ENCODE data around the gene ARHGAP23. TPM values are rescaled to one million over a fixed set of nuclear protein-coding genes. Genes with fewer than 3 reads are reported as not detected.

ARHGAP23 gene
- total and polyA plus RNA-seq, 10 of the 15 experiments (the other 5 are each of a cell fraction or from before 2014, with no cell fraction given) = 0.23 to 5.8 (median 2.1) TPM

DNA sequence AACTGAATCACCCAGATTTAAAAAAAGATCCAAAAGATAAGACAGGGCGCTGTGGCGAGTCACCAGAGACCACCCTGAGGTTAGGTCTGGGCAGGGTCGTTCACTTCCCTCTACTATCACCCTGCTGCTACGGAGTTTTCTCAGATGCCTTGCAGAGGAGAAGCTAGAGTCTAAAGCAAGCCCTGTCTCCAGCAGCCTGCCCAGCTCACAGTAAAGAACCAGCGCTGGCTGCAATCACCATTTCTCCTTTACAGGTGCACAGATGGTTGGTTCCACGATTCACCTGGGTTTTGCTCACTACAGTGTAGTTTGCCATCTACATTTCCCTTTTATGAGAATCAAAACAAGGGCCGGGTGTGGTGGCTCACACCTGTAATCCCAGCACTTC lies 106.2 kb downstream of the ARHGAP23 start:
- TF ChIP-seq KLF5 (IDR thresholded peaks at IDR 0.05; ENCODE audit: partially characterized antibody) = no peak
- TF ChIP-seq, protein P1, sequence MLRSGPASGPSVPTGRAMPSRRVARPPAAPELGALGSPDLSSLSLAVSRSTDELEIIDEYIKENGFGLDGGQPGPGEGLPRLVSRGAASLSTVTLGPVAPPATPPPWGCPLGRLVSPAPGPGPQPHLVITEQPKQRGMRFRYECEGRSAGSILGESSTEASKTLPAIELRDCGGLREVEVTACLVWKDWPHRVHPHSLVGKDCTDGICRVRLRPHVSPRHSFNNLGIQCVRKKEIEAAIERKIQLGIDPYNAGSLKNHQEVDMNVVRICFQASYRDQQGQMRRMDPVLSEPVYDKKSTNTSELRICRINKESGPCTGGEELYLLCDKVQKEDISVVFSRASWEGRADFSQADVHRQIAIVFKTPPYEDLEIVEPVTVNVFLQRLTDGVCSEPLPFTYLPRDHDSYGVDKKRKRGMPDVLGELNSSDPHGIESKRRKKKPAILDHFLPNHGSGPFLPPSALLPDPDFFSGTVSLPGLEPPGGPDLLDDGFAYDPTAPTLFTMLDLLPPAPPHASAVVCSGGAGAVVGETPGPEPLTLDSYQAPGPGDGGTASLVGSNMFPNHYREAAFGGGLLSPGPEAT (IDR thresholded peaks at IDR 0.05; ENCODE audit: low read depth) = no peak
- TF ChIP-seq TCF3 (IDR thresholded peaks at IDR 0.05; ENCODE audit: borderline replicate concordance, insufficient read depth, low read depth, low read length) = no peak
- TF ChIP-seq, protein P2, sequence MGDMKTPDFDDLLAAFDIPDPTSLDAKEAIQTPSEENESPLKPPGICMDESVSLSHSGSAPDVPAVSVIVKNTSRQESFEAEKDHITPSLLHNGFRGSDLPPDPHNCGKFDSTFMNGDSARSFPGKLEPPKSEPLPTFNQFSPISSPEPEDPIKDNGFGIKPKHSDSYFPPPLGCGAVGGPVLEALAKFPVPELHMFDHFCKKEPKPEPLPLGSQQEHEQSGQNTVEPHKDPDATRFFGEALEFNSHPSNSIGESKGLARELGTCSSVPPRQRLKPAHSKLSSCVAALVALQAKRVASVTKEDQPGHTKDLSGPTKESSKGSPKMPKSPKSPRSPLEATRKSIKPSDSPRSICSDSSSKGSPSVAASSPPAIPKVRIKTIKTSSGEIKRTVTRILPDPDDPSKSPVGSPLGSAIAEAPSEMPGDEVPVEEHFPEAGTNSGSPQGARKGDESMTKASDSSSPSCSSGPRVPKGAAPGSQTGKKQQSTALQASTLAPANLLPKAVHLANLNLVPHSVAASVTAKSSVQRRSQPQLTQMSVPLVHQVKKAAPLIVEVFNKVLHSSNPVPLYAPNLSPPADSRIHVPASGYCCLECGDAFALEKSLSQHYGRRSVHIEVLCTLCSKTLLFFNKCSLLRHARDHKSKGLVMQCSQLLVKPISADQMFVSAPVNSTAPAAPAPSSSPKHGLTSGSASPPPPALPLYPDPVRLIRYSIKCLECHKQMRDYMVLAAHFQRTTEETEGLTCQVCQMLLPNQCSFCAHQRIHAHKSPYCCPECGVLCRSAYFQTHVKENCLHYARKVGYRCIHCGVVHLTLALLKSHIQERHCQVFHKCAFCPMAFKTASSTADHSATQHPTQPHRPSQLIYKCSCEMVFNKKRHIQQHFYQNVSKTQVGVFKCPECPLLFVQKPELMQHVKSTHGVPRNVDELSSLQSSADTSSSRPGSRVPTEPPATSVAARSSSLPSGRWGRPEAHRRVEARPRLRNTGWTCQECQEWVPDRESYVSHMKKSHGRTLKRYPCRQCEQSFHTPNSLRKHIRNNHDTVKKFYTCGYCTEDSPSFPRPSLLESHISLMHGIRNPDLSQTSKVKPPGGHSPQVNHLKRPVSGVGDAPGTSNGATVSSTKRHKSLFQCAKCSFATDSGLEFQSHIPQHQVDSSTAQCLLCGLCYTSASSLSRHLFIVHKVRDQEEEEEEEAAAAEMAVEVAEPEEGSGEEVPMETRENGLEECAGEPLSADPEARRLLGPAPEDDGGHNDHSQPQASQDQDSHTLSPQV (IDR thresholded peaks at IDR 0.05) = no peak
- no peak for TF ChIP-seq ZBTB4 (CRISPR knock-in tag; IDR thresholded peaks at IDR 0.05)
- no peak for TF ChIP-seq PAX8 (IDR thresholded peaks at IDR 0.05)
- TF ChIP-seq YY1 (IDR thresholded peaks at IDR 0.05; ENCODE audit: low read depth, low read length) = no peak
- TF ChIP-seq TBL1XR1 (IDR thresholded peaks at IDR 0.05; ENCODE audit: low read depth, low read length) = no peak
- TF ChIP-seq ZNF24 (IDR thresholded peaks at IDR 0.05) = no peak
- TF ChIP-seq JUNB (IDR thresholded peaks at IDR 0.05) = no peak
- TF ChIP-seq CHD4 (IDR thresholded peaks at IDR 0.05) = no peak
- no peak for TF ChIP-seq HDAC6 (IDR thresholded peaks at IDR 0.05; ENCODE audit: unreplicated experiment)
- TF ChIP-seq TCF7 (IDR thresholded peaks at IDR 0.05; ENCODE audit: borderline replicate concordance) = no peak
- TF ChIP-seq CBX3 (IDR thresholded peaks at IDR 0.05; ENCODE audit: borderline replicate concordance, low read depth) = no peak
- TF ChIP-seq NR2C1 (IDR thresholded peaks at IDR 0.05) = no peak
- no peak for TF ChIP-seq FOS (IDR thresholded peaks at IDR 0.05; ENCODE audit: borderline replicate concordance, extremely low read depth, insufficient read length)

More for the DNA sequence above, 106.2 kb downstream of the ARHGAP23 start:
- H4K20me1 ChIP-seq (ENCODE audit: control insufficient read depth, insufficient read depth) = no peaks in the 10 kb centered on the region
- intact Hi-C loops (cut with micrococcal nuclease; ENCODE audit: unreplicated experiment) = no loop called here
- ChIA-PET SMC1A (ENCODE audit: uncharacterized antibody, unreplicated experiment) (no interaction called here), POLR2A (interaction anchor here (0.7 kb wide), 1 partner anchor 39 kb away, joined by 3 read pairs; no protein-coding TSS in a partner anchor), CTCF (interaction anchor here (0.7 kb wide), 1 partner anchor 201 kb away, joined by 3 read pairs; no protein-coding TSS in a partner anchor), RAD21 (ENCODE audit: unreplicated experiment) (interaction anchor here (1.0 kb wide), 1 partner anchor 111 kb away, joined by 3 read pairs; no protein-coding TSS in a partner anchor)
- H2AFZ ChIP-seq (ENCODE audit: control insufficient read depth, low read depth, low read length) = no peak overlapping the region
- H3K4me1 ChIP-seq (ENCODE audit: control insufficient read depth, insufficient read depth, low read length) = no peaks in the 10 kb centered on the region
- H3K79me2 ChIP-seq (ENCODE audit: control insufficient read depth, insufficient read depth, low read length) = no peaks in the 10 kb centered on the region
- no peaks in the 10 kb centered on the region for H3K36me3 ChIP-seq (ENCODE audit: control insufficient read depth in 2 of 2, insufficient read depth in 2 of 2, low read length in 1 of 2)
- H3K4me2 ChIP-seq (ENCODE audit: control insufficient read depth, insufficient read depth) = no peak overlapping the region
- no peak overlapping the region for H3K27ac ChIP-seq (ENCODE audit: control insufficient read depth, insufficient read depth)
- in situ Hi-C loops (cut with MboI) = no loop called here
- no peak overlapping the region for H3K9ac ChIP-seq (ENCODE audit: control insufficient read depth, insufficient read depth, low read length)
- WGBS (ENCODE audit: insufficient coverage, insufficient replicate concordance, low lambda C conversion rate, missing lambda C conversion rate) = 36% methylated on average over 7 of the region's 7 CpGs
- H3K4me3 ChIP-seq = no peak overlapping the region
- no TSS peak for BruUV-seq (replicated peaks)
- DNase-seq (ENCODE audit: low read depth, low spot score) = no peak
- H3K9me3 ChIP-seq (replicated peaks; ENCODE audit: control insufficient read depth, insufficient read depth, low read length) = no peaks in the 10 kb centered on the region
- FAIRE-seq = no peak
- no peak for ATAC-seq
- no peaks in the 10 kb centered on the region; a peak in 1 of 4 replicates for H3K27me3 ChIP-seq (replicated peaks in 1 of 2; ENCODE audit: control insufficient read depth in 2 of 2, insufficient read depth in 2 of 2, low read length in 1 of 2)
